Fibroblast of lung (primary cell): ENCODE results near the gene KREMEN2. TPM values are rescaled to one million over a fixed set of nuclear protein-coding genes. Genes with fewer than 3 reads are reported as not detected.

ENCODE experiments used
- DNase-seq, 2 donors: peaks; one replicate each; pipeline versions ENCODE4 v3.0.0 to v3.0.0-alpha.2; 2010; ENCODE audit warnings: low read depth in 2 of 2
- H2AFZ ChIP-seq: 2 replicates; pipeline ENCODE4 v1.5.1; 2012; ENCODE audit warnings: low read length, control low read depth, inconsistent platforms
- H3K27ac ChIP-seq: 2 replicates; pipeline ENCODE4 v1.5.1; 2011; ENCODE audit warnings: low read length, control low read depth; ENCODE audit not compliant: insufficient read depth
- H3K27me3 ChIP-seq: 2 replicates; pipeline ENCODE4 v1.5.1; 2011; ENCODE audit warnings: mild to moderate bottlenecking, low read length; ENCODE audit not compliant: control insufficient read depth, insufficient read depth
- H3K36me3 ChIP-seq: 2 replicates; pipeline ENCODE4 v1.5.1; 2011; ENCODE audit warnings: low read length; ENCODE audit not compliant: control insufficient read depth, insufficient read depth
- H3K4me1 ChIP-seq: 2 replicates; pipeline ENCODE4 v1.5.1; 2011; ENCODE audit warnings: low read length; ENCODE audit not compliant: control insufficient read depth, insufficient read depth; ENCODE audit errors: extremely low read depth
- H3K4me2 ChIP-seq: 2 replicates; pipeline ENCODE4 v1.5.1; 2011; ENCODE audit warnings: low read length, control low read depth; ENCODE audit not compliant: insufficient read depth; ENCODE audit errors: extremely low read depth
- H3K4me3 ChIP-seq, 4 experiments: fragments of 200-600 bp in 1 of 4; sonication (generic) in 1 of 4; replicated peaks in 1 of 4; 2 replicates each; pipeline ENCODE4 v1.5.1; 2011 to 2016; ENCODE audit warnings: low read length in 4 of 4, low read depth in 3 of 4, mild to moderate bottlenecking in 3 of 4, control low read depth in 2 of 4, inconsistent platforms in 1 of 4, mixed read lengths in 1 of 4; ENCODE audit not compliant: insufficient read depth in 1 of 4; ENCODE audit errors: control extremely low read depth in 1 of 4
- H3K79me2 ChIP-seq: 2 replicates; pipeline ENCODE4 v1.5.1; 2012; ENCODE audit warnings: mild to moderate bottlenecking, low read length, inconsistent platforms; ENCODE audit not compliant: control insufficient read depth, insufficient read depth
- H3K9ac ChIP-seq: 2 replicates; pipeline ENCODE4 v1.5.1; 2011; ENCODE audit warnings: mild to moderate bottlenecking, low read length, control low read depth; ENCODE audit not compliant: insufficient read depth
- H3K9me3 ChIP-seq: 2 replicates; pipeline ENCODE4 v1.5.1; 2012; ENCODE audit warnings: low read depth, low read length; ENCODE audit not compliant: control insufficient read depth, insufficient read depth
- H4K20me1 ChIP-seq: 2 replicates; pipeline ENCODE4 v1.5.1; 2011; ENCODE audit warnings: low read length; ENCODE audit not compliant: control insufficient read depth, insufficient read depth; ENCODE audit errors: extremely low read depth
- EZH2 ChIP-seq: IDR thresholded peaks from 2 replicates; pipeline ENCODE4 v1.5.1; 2012; ENCODE audit warnings: low read length, control low read depth, mild to moderate bottlenecking; ENCODE audit errors: missing control alignments
- polyA plus RNA-seq, 2 donors: library from polyadenylated mRNA; depleted of rRNA in 1 of 2; stranded (reverse) in 1 of 2; unstranded in 1 of 2; fragments of >200 nt; gene quantifications; 2 replicates each; pipeline ENCODE4 v1.2.1, GENCODE V29; 2011 to 2012; ENCODE audit warnings: missing spikeins in 1 of 2
- total RNA-seq: library from RNA; depleted of rRNA; stranded (reverse); fragments of >200 nt; gene quantifications from 2 replicates; pipeline ENCODE4 v1.2.1, GENCODE V29; 2014
- TF ChIP-seq, protein P1 (sequence below), 2 donors: IDR thresholded peaks in 1 of 2; conservative IDR thresholded peaks in 1 of 2; 1 replicate in 1 of 2; 2 replicates in 1 of 2; pipeline ENCODE4 v1.5.1; 2011 to 2012; ENCODE audit warnings: low read length in 2 of 2, control low read depth in 1 of 2, inconsistent platforms in 1 of 2, low read depth in 1 of 2, mild to moderate bottlenecking in 1 of 2

Gene KREMEN2
- total and polyA plus RNA-seq, 2 donors (not counting 1 experiment from before 2014, with no cell fraction given): not detected

DNA sequence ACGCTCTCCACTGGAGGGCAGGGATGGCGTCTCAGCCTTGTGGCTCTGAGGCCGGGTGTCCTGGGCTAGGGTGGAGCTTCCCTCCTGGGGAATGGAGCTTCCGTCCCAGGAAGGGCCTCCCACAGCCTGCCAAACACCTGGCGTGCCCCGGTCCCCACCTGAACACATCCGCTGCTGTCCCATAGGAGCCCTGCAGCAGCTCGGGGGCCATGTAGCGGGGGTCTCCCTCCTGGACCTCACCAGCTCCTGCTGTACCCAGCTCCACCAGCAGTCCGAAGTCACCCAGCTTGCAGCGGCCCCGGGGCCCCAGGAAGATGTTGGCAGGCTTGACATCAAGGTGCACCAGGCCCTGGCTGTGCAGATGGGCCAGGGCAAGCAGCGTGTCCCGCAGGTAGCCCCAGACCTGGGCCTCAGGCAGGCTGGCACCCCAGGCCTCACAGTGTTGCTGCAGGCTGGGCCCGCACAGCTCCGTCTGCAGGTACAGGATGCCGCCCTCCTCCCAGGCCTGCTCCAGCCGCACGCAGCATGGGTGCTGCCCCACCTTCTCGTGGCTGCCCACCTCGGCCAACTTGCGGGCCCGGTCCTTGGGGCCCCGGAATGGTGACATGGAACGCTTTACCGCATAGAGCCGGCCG is 11.2 kb downstream of the KREMEN2 start:
- TF ChIP-seq EZH2: no peak
- TF ChIP-seq, protein P1, sequence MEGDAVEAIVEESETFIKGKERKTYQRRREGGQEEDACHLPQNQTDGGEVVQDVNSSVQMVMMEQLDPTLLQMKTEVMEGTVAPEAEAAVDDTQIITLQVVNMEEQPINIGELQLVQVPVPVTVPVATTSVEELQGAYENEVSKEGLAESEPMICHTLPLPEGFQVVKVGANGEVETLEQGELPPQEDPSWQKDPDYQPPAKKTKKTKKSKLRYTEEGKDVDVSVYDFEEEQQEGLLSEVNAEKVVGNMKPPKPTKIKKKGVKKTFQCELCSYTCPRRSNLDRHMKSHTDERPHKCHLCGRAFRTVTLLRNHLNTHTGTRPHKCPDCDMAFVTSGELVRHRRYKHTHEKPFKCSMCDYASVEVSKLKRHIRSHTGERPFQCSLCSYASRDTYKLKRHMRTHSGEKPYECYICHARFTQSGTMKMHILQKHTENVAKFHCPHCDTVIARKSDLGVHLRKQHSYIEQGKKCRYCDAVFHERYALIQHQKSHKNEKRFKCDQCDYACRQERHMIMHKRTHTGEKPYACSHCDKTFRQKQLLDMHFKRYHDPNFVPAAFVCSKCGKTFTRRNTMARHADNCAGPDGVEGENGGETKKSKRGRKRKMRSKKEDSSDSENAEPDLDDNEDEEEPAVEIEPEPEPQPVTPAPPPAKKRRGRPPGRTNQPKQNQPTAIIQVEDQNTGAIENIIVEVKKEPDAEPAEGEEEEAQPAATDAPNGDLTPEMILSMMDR (conservative IDR thresholded peaks at IDR 0.05 in 1 of 2, IDR thresholded peaks at IDR 0.05 in 1 of 2; ENCODE audit: low read depth in 1 of 2, low read length in 2 of 2): no peak
- peaks cover 5% of the 10 kb centered on the region for H3K79me2 ChIP-seq
- no peaks in the 10 kb centered on the region for H3K9me3 ChIP-seq
- H3K4me2 ChIP-seq: no peak overlapping the region
- no peak overlapping the region for H2AFZ ChIP-seq
- H3K27me3 ChIP-seq: no peaks in the 10 kb centered on the region
- H3K4me3 ChIP-seq: no peak overlapping the region
- H3K9ac ChIP-seq: no peak overlapping the region
- no peak for DNase-seq
- no peaks in the 10 kb centered on the region for H4K20me1 ChIP-seq
- H3K36me3 ChIP-seq: peaks cover 2% of the 10 kb centered on the region
- H3K4me1 ChIP-seq: peaks cover 4% of the 10 kb centered on the region
- H3K27ac ChIP-seq: no peak overlapping the region

DNA sequence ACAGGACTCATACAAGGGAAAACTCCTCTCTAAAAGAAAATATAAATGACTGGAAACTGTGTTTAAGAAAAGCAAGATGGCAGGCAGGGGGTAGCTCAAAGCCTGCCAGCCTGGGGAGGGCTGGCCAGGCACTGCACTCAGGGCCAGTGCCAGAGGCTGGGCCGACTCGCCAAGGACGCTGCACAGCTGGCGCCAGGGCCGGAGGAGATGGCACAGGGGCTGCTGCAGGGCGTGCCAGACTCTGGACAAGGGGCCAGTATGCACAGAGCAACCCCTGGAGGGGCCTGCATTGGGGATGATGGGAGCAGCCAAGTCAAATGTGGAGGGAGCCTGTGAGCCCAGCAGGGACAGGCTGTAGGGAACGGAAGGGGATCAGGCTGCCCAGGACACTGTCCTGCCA is 12.1 kb downstream of the KREMEN2 start:
- H3K4me3 ChIP-seq: no peak overlapping the region
- DNase-seq: no peak
- H3K36me3 ChIP-seq: peaks cover 2% of the 10 kb centered on the region
- TF ChIP-seq, protein P1 (conservative IDR thresholded peaks at IDR 0.05 in 1 of 2, IDR thresholded peaks at IDR 0.05 in 1 of 2; ENCODE audit: low read depth in 1 of 2, low read length in 2 of 2): no peak
- no peak for TF ChIP-seq EZH2
- H3K4me1 ChIP-seq: peaks cover 8% of the 10 kb centered on the region
- H4K20me1 ChIP-seq: no peaks in the 10 kb centered on the region
- H3K27ac ChIP-seq: no peak overlapping the region
- no peaks in the 10 kb centered on the region for H3K27me3 ChIP-seq
- H2AFZ ChIP-seq: no peak overlapping the region
- H3K9ac ChIP-seq: no peak overlapping the region
- no peaks in the 10 kb centered on the region for H3K9me3 ChIP-seq
- no peak overlapping the region for H3K4me2 ChIP-seq
- H3K79me2 ChIP-seq: peaks cover 5% of the 10 kb centered on the region

DNA sequence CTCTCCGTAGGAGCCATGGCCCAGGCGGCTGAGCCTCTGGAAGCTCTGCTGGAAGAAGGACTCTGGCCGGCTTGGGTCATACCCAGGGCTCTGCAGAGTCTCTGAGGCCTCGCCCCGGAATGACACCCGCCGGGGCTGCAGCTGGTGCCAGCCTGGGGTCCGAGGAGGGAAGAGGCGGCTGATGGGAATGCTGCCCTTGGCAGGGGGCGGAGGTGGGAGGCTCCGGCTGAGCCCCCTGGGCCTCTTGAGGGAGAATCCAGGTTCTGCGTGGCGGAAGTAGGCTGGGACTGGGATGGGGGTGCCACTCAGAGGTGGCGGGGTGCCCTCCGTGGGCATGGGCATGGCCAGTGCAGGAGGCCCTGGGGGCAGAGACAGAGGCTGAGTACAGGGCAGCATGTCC is 12.6 kb downstream of the KREMEN2 start:
- Histone ChIP-seq H3K27me3 (no peaks in the 10 kb centered on the region), H3K4me2 (no peak overlapping the region), H2AFZ (no peak overlapping the region), H3K9me3 (no peaks in the 10 kb centered on the region), H3K79me2 (peaks cover 5% of the 10 kb centered on the region), H3K4me1 (peaks cover 8% of the 10 kb centered on the region), H4K20me1 (no peaks in the 10 kb centered on the region), H3K9ac (no peak overlapping the region), H3K27ac (no peak overlapping the region), H3K36me3 (peaks cover 2% of the 10 kb centered on the region), H3K4me3 (no peak overlapping the region)
- TF ChIP-seq EZH2: no peak
- TF ChIP-seq, protein P1 (conservative IDR thresholded peaks at IDR 0.05 in 1 of 2, IDR thresholded peaks at IDR 0.05 in 1 of 2; ENCODE audit: low read depth in 1 of 2, low read length in 2 of 2): no peak
- DNase-seq: no peak
